ENCODE results near the gene HSPA1L. TPM values are rescaled to one million over a fixed set of nuclear protein-coding genes. Genes with fewer than 3 reads are reported as not detected.

HSPA1L gene
- total RNA-seq, 1 experiment from 2014 or later, result 0.12 TPM

GRCh38 chr6:31822036-31822821 lies 7.1 kb upstream of the HSPA1L start:
- no peak for DNase-seq (ENCODE audit: low read depth, low spot score)
- peaks cover 63 to 73% of the 10 kb centered on the region in 2 experiments for H3K4me1 ChIP-seq (ENCODE audit: control insufficient read depth in 1 of 2, insufficient read depth in 2 of 2, low read length in 2 of 2)
- POLR2A ChIA-PET, result interaction anchor here (1.0 to 4.9 kb wide), 3 partner anchors 10 to 83 kb away, joined by 3 to 19 read pairs (median 4); partner anchors contain the start of genes LSM2 and MSH5
- intact Hi-C loops (cut with micrococcal nuclease), result no loop called here
- no peaks in the 10 kb centered on the region for H4K20me1 ChIP-seq (ENCODE audit: insufficient read depth)
- peak; percentile 34 for ATAC-seq
- peak overlapping the region; percentile 58 to 65 for H3K4me3 ChIP-seq (replicated peaks in 1 of 2; ENCODE audit: low read depth in 1 of 2, low read length in 2 of 2)
- RAD21 ChIA-PET (ENCODE audit: low non-redundant PET in 1 of 2, low total read pairs in 2 of 2, uncharacterized antibody in 2 of 2, unreplicated experiment in 2 of 2), result no interaction called here
- H3K9ac ChIP-seq (ENCODE audit: low read length), result peak overlapping the region; percentile 74
- H2AFZ ChIP-seq (ENCODE audit: low read depth, low read length, poor library complexity, severe bottlenecking), result no peak overlapping the region
- TSS peak; percentile 94 for BruUV-seq (replicated peaks)
- H3K4me2 ChIP-seq (ENCODE audit: low read length), result peak overlapping the region; percentile 91
- no peaks in the 10 kb centered on the region for H3K9me3 ChIP-seq (ENCODE audit: control insufficient read depth in 1 of 2, insufficient read depth in 1 of 2, low read depth in 1 of 2, low read length in 2 of 2)
- H3K79me2 ChIP-seq (ENCODE audit: insufficient read depth, low read length), result no peaks in the 10 kb centered on the region
- no peaks in the 10 kb centered on the region for H3K9me2 ChIP-seq (ENCODE audit: insufficient read depth)
- no peaks in the 10 kb centered on the region for H3K27me3 ChIP-seq (ENCODE audit: insufficient read depth, low read length)
- TF ChIP-seq RAD21 (IDR thresholded peaks at IDR 0.05; ENCODE audit: low read depth) (no peak), EGR1 (IDR thresholded peaks at IDR 0.05; ENCODE audit: low read depth) (no peak)
- CTCF ChIA-PET, result no interaction called here
- peak overlapping the region; percentile 94 for H3K27ac ChIP-seq (ENCODE audit: low read depth, low read length)
- no peaks in the 10 kb centered on the region for H3K36me3 ChIP-seq (ENCODE audit: control insufficient read depth in 1 of 2, insufficient read depth in 2 of 2, low read length in 2 of 2)

GRCh38 chr6:31821301-31822035 lies 6.4 kb upstream of the HSPA1L start:
- ChIA-PET POLR2A (interaction anchor here (1.0 to 4.9 kb wide), 3 partner anchors 9 to 82 kb away, joined by 3 to 19 read pairs (median 4); partner anchors contain the start of genes LSM2 and MSH5), CTCF (no interaction called here), RAD21 (ENCODE audit: low non-redundant PET in 1 of 2, low total read pairs in 2 of 2, uncharacterized antibody in 2 of 2, unreplicated experiment in 2 of 2) (no interaction called here)
- Histone ChIP-seq H3K36me3 (ENCODE audit: control insufficient read depth in 1 of 2, insufficient read depth in 2 of 2, low read length in 2 of 2) (no peaks in the 10 kb centered on the region), H3K27me3 (ENCODE audit: insufficient read depth, low read length) (no peaks in the 10 kb centered on the region), H3K27ac (ENCODE audit: low read depth, low read length) (peak overlapping the region; percentile 94), H3K9me2 (ENCODE audit: insufficient read depth) (no peaks in the 10 kb centered on the region), H3K4me3 (replicated peaks in 1 of 2; ENCODE audit: low read depth in 1 of 2, low read length in 2 of 2) (peak overlapping the region; percentile 58 to 65), H3K9me3 (ENCODE audit: control insufficient read depth in 1 of 2, insufficient read depth in 1 of 2, low read depth in 1 of 2, low read length in 2 of 2) (no peaks in the 10 kb centered on the region), H3K4me1 (ENCODE audit: control insufficient read depth in 1 of 2, insufficient read depth in 2 of 2, low read length in 2 of 2) (peaks cover 61 to 67% of the 10 kb centered on the region in 2 experiments), H3K79me2 (ENCODE audit: insufficient read depth, low read length) (no peaks in the 10 kb centered on the region), H4K20me1 (ENCODE audit: insufficient read depth) (no peaks in the 10 kb centered on the region), H2AFZ (ENCODE audit: low read depth, low read length, poor library complexity, severe bottlenecking) (no peak overlapping the region), H3K9ac (ENCODE audit: low read length) (peak overlapping the region; percentile 74), H3K4me2 (ENCODE audit: low read length) (peak overlapping the region; percentile 91)
- ATAC-seq, result peak; percentile 58
- DNase-seq (ENCODE audit: low read depth, low spot score), result no peak
- TSS peak; percentile 71 for BruUV-seq (replicated peaks)
- no peak for TF ChIP-seq ATF3 (IDR thresholded peaks at IDR 0.05)
- no peak for TF ChIP-seq ELF1 (IDR thresholded peaks at IDR 0.05; ENCODE audit: borderline replicate concordance, low read depth)
- TF ChIP-seq MAX (IDR thresholded peaks at IDR 0.05), result no peak
- TF ChIP-seq FOSL1 (IDR thresholded peaks at IDR 0.05; ENCODE audit: low read depth), result no peak
- no peak for TF ChIP-seq RAD21 (IDR thresholded peaks at IDR 0.05; ENCODE audit: low read depth)
- no peak for TF ChIP-seq EGR1 (IDR thresholded peaks at IDR 0.05; ENCODE audit: low read depth)
- TF ChIP-seq REST (IDR thresholded peaks at IDR 0.05; ENCODE audit: low read depth), result no peak
- TF ChIP-seq POLR2AphosphoS5 (IDR thresholded peaks at IDR 0.05; ENCODE audit: low read depth, low read length), result peak; percentile 39; the same call in 1 of the 2 replicates
- no peak for TF ChIP-seq TCF7L2 (IDR thresholded peaks at IDR 0.05; ENCODE audit: borderline replicate concordance, extremely low read depth, insufficient read depth, insufficient read length)
- TF ChIP-seq SIN3A (IDR thresholded peaks at IDR 0.05; ENCODE audit: low read depth), result no peak
- peak; percentile 51 for TF ChIP-seq POLR2A (IDR thresholded peaks at IDR 0.05; ENCODE audit: borderline replicate concordance, extremely low read depth, insufficient read depth, insufficient read length)
- no peak for TF ChIP-seq SRF (IDR thresholded peaks at IDR 0.05; ENCODE audit: low read depth)
- intact Hi-C loops (cut with micrococcal nuclease), result no loop called here
